D721Med (cell line): Measurements from ENCODE around the gene PRSS27.
"Not testable (repeated sequence)": the region's sequence is repeated elsewhere in the genome, so short reads cannot be mapped to it uniquely, and the experiment has no call there.

ENCODE experiments used
- DNase-seq: peaks from one replicate; pipeline ENCODE4 v3.0.0; 2011; ENCODE audit warnings: low spot score; ENCODE audit not compliant: insufficient read length
- FAIRE-seq: peaks from 2 replicates; lab custom pipeline; 2011; peaks lifted over from hg19 to GRCh38; lab: Jason Lieb, UNC
- TF ChIP-seq, protein P1 (sequence below): IDR thresholded peaks from 2 replicates; pipeline ENCODE4 v1.5.1; 2012; ENCODE audit warnings: mild to moderate bottlenecking, control low read depth; ENCODE audit not compliant: insufficient read depth; ENCODE audit errors: missing control alignments

The PRSS27 gene

GRCh38 chr16:2724816-2725348 lies 4.9 kb upstream of the PRSS27 start:
- TF ChIP-seq, protein P1, sequence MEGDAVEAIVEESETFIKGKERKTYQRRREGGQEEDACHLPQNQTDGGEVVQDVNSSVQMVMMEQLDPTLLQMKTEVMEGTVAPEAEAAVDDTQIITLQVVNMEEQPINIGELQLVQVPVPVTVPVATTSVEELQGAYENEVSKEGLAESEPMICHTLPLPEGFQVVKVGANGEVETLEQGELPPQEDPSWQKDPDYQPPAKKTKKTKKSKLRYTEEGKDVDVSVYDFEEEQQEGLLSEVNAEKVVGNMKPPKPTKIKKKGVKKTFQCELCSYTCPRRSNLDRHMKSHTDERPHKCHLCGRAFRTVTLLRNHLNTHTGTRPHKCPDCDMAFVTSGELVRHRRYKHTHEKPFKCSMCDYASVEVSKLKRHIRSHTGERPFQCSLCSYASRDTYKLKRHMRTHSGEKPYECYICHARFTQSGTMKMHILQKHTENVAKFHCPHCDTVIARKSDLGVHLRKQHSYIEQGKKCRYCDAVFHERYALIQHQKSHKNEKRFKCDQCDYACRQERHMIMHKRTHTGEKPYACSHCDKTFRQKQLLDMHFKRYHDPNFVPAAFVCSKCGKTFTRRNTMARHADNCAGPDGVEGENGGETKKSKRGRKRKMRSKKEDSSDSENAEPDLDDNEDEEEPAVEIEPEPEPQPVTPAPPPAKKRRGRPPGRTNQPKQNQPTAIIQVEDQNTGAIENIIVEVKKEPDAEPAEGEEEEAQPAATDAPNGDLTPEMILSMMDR, result no peak
- DNase-seq (no peak), FAIRE-seq (no peak)

GRCh38 chr16:2724088-2724676 lies 4.2 kb upstream of the PRSS27 start:
- TF ChIP-seq, protein P1, result no peak
- FAIRE-seq (no peak), DNase-seq (no peak)

DNA sequence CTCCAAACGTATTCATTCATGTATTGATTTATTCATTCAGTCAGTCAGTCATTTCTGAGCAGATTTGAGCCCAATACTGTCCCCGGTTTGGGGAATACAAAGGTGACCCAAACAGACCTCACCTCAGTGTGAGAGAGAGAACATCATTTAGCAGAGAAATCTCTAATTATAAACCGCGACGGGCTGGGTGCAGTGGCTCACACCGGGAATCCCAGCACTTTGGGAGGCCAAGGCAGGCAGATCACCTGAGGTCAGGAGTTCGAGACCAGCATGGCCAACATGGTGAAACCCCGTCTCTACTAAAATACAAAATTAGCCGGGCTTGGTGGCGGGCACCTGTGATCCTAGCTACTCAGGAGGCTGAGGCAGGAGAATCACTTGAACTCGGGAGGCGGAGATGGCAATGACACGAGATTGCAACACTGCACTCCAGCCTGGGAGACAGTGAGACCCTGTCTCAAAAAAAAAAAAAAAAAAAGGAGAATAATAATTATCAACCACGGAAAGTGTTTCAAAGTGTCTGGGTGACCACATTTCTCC lies 1.7 kb upstream of the PRSS27 start:
- FAIRE-seq, DNase-seq: not testable (repeated sequence)

DNA sequence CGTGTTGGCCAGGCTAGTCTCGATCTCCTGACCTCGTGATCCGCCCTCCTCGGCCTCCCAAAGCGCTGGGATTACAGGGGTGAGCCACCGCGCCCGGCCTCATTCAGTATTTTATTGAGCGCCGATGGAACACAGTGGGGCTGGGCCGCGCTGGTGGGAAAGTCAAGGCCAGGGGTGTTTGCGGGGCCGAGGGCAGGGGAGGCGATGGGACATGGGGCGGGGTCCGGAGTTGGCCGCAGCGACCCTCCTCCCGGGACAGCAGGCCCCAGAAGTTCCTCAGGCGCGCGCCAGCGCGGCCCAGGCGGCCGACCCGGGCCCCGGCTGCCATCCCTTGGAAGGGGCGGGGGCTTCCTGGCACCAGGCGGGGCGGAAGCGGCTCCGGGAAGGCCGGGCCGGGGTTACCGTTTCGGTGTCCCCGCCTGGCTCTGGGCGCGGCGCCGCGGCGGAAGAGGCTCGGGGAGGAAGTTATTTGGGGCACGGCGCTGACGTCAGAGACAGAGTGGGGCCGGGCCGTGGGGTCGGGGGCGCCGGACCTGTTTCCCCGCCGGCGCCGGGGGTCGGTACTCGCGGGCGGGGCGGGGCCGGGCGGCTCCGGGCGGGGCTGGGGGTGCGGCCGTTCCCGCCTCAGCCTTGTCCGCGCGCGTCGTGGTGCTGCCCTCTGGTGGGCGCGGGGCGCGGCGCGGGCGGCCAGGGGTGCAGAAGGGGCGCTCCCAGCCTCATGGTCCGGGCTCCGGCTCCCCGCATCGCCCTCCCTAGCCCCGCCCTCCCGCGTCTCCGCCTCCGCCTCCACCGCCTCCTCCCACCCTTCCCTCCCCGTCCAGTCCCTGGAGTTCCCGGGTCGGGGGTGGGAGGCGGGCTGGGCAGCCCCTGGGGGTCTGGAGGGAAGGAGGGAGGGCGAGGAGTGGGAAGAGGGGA lies 952 bp upstream of the PRSS27 start:
- TF ChIP-seq, protein P1, result peak; percentile 57
- FAIRE-seq (no peak), DNase-seq (peak; percentile 87)

DNA sequence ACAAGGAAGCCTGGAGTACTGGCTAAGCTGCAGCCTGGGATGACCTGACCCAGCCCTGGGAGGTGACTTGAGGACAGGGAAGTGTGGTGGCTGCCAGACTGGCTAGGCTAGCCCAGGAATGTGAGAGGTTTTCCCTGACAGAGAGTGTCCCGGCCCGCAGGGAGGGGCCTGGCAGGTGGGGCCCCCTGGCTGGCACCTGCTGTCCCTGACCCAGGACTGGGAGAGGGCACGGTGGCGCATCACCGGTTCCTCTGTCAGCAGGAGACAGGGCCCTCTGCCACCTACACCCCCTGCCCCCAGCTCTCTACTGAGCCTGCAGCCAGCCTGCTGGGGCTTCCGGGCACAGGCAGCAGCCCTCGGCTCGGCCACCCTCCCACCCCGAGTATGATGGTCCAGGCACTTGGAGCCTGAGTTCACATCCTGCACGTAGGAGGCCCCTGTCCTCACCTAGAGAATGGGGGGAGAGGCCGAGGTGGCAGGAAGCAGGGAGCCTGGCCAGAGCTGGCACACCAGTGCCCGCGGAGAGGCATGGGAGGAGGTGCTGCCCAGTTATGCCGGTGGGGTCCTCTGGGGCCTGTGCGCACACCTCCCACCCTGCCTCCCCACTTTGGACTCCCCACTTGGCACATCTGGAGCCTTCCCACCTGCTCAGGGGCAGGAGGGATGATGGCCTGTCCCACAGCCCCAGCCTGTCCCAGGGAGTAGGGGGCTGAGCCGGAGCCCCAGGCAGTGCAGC lies 528 bp downstream of the PRSS27 start:
- TF ChIP-seq, protein P1, result no peak
- FAIRE-seq (no peak), DNase-seq (no peak)

- no peak for FAIRE-seq
- TF ChIP-seq, protein P1, result no peak
- no peak for DNase-seq
Measured at GRCh38 chr16:2717383-2718263, 2.4 kb downstream of the PRSS27 start.
